Mesendoderm (in vitro differentiated cells): ENCODE measurements around the gene IPMK.

Experiments used
- DNase-seq: peaks from one replicate; pipeline ENCODE4 v3.0.0; 2013
- H2AK5ac ChIP-seq: 2 replicates; pipeline ENCODE4 v1.6.1; 2013; ENCODE audit warnings: low read length, inconsistent platforms
- H2BK120ac ChIP-seq: 2 replicates; pipeline ENCODE4 v1.6.1; 2013; ENCODE audit warnings: low read depth, mild to moderate bottlenecking, low read length, moderate library complexity, mixed read lengths
- H2BK15ac ChIP-seq: replicated peaks from 2 replicates; pipeline ENCODE4 v1.6.1; 2013; ENCODE audit warnings: low read depth, mild to moderate bottlenecking, moderate library complexity
- H2BK5ac ChIP-seq: 2 replicates; pipeline ENCODE4 v1.6.1; 2013; ENCODE audit warnings: low read length, inconsistent platforms
- H3K18ac ChIP-seq: 2 replicates; pipeline ENCODE4 v1.6.1; 2013; ENCODE audit warnings: mild to moderate bottlenecking, low read length, mixed read lengths
- H3K23ac ChIP-seq: one replicate; pipeline ENCODE4 v1.6.1; 2013; ENCODE audit warnings: low read length
- H3K27ac ChIP-seq: 2 replicates; pipeline ENCODE4 v1.5.1; 2013; ENCODE audit warnings: low read depth, mild to moderate bottlenecking, inconsistent platforms, low read length, moderate library complexity
- H3K27me3 ChIP-seq: 2 replicates; pipeline ENCODE4 v1.6.1; 2013; ENCODE audit warnings: low read length, control low read depth, mild to moderate bottlenecking, inconsistent platforms; ENCODE audit not compliant: insufficient read depth, poor library complexity
- H3K36me3 ChIP-seq: 2 replicates; pipeline ENCODE4 v1.6.1; 2013; ENCODE audit warnings: low read length, inconsistent platforms; ENCODE audit not compliant: control insufficient read depth, insufficient read depth
- H3K4ac ChIP-seq: one replicate; pipeline ENCODE4 v1.6.1; 2013; ENCODE audit warnings: low read depth, mild to moderate bottlenecking, low read length, moderate library complexity
- H3K4me1 ChIP-seq: 2 replicates; pipeline ENCODE4 v1.6.1; 2013; ENCODE audit warnings: low read depth, low read length, inconsistent platforms; ENCODE audit not compliant: control insufficient read depth
- H3K4me2 ChIP-seq: 2 replicates; pipeline ENCODE4 v1.6.1; 2013; ENCODE audit warnings: low read length
- H3K4me3 ChIP-seq: 2 replicates; pipeline ENCODE4 v1.5.1; 2013; ENCODE audit warnings: mild to moderate bottlenecking, low read length
- H3K56ac ChIP-seq: one replicate; pipeline ENCODE4 v1.6.1; 2013; ENCODE audit warnings: low read length
- H3K79me1 ChIP-seq: 2 replicates; pipeline ENCODE4 v1.6.1; 2013; ENCODE audit warnings: low read length, inconsistent platforms
- H3K79me2 ChIP-seq: 2 replicates; pipeline ENCODE4 v1.6.1; 2013; ENCODE audit warnings: mild to moderate bottlenecking, low read length; ENCODE audit not compliant: control insufficient read depth, insufficient read depth
- H3K9ac ChIP-seq: 2 replicates; pipeline ENCODE4 v1.6.1; 2013; ENCODE audit warnings: low read length, inconsistent platforms
- H4K5ac ChIP-seq: one replicate; pipeline ENCODE4 v1.6.1; 2013; ENCODE audit warnings: low read length
- H4K8ac ChIP-seq: one replicate; pipeline ENCODE4 v1.6.1; 2013; ENCODE audit warnings: low read depth, mild to moderate bottlenecking, control low read depth, low read length, moderate library complexity
- WGBS: extraction: QIAGEN DNeasy Blood & Tissue Kit; methylation state at CpG from one replicate; pipeline ENCODE4 v1.1.7; 2013; ENCODE audit warnings: low lambda C conversion rate, missing lambda C conversion rate; ENCODE audit not compliant: insufficient coverage; ENCODE audit errors: extremely low coverage; 5-methylcytosine and 5-hydroxymethylcytosine counted together

Gene IPMK

DNA sequence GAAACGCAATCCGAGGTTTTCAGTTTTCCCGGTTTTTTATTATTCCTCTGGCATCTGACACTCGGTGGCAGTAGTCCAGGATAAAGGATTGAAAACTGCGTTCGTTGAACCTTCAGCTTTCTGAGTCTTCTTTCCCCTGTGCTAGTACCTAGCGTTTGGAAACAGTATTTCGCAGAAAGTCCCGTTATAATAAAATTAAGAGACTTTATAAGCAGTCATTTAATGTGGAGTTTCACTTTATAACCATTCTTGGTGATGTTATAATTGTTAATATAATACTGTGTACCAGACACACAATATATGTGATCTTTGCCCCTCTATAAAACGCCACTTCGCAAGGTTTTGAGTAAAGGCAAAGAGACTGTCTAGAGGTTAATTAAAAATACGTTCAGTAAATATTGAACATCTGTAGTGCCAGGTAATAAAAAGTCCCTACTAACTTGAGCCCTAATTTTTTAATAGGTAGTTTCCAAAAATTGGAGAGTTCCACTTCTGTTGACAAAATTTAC is 2.1 kb upstream of the IPMK start:
- no peak overlapping the region for H3K18ac ChIP-seq
- WGBS, result no CpG with 5 or more reads among the region's 12 CpGs
- peak overlapping the region; percentile 69 for H3K9ac ChIP-seq
- peak overlapping the region; percentile 95 for H3K56ac ChIP-seq
- peaks cover 2% of the 10 kb centered on the region for H3K79me1 ChIP-seq
- H2BK15ac ChIP-seq, result no peak overlapping the region
- H3K4me1 ChIP-seq, result no peaks in the 10 kb centered on the region
- H3K23ac ChIP-seq, result no peak overlapping the region
- no peak overlapping the region for H4K5ac ChIP-seq
- no peak overlapping the region for H3K27ac ChIP-seq
- H3K4me2 ChIP-seq, result peak overlapping the region; percentile 79
- H3K79me2 ChIP-seq, result peaks cover 10% of the 10 kb centered on the region
- no peak overlapping the region for H2AK5ac ChIP-seq
- no peak overlapping the region for H2BK5ac ChIP-seq
- peak overlapping the region; percentile 71 for H3K4me3 ChIP-seq
- no peak overlapping the region for H2BK120ac ChIP-seq
- no peak for DNase-seq
- no peaks in the 10 kb centered on the region for H3K36me3 ChIP-seq
- no peaks in the 10 kb centered on the region for H3K27me3 ChIP-seq
- H3K4ac ChIP-seq, result no peak overlapping the region
- H4K8ac ChIP-seq, result no peak overlapping the region

DNA sequence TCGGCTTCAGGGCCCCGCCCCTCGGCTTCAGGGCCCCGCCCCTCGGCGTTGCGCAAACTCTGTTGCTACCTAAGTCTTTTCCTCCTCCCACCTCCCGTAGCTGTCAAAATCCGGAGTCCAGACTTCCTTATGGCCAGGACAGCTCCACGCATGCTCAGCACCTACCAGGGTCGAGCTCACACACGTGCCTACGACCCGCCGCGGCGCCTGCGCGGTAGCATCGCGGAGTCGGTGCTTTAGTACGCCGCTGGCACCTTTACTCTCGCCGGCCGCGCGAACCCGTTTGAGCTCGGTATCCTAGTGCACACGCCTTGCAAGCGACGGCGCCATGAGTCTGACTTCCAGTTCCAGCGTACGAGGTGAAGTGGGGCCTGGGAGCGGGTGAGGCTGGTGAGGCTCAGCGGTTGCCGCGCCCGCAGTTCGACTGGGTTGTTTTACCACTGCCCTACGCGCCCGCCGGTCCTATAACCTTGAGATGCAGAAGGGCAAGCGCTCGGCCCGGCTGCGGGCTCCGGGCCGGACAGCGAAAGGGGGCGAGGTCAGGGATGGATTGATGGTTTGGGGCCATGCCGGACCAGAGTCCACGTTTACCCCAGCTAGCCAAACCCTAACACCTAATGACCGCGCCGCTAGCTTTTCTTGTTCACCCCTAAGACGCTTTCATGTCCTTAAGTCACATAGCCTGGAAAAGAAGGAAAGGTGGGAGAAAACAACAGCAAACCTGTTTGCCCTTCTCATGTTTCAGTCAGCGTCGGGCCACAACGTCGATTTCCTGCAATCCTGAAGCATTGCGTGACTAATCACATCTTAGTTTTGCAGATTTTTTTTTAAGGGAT is 1.5 kb upstream of the IPMK start, which contains the start of gene CISD1:
CISD1 (plus strand) TSS at position 217 of the 836 bp plus-strand sequence; CDS start at position 329, 112 bp downstream.
- no peak within 1 kb of the TSS for H2BK120ac ChIP-seq
- H3K27ac ChIP-seq, result peak within 1 kb of the TSS; percentile 82
- no peak within 1 kb of the TSS for H3K23ac ChIP-seq
- no CpG with 5 or more reads among the region's 66 CpGs for WGBS
- no peak within 1 kb of the TSS for H4K8ac ChIP-seq
- peak within 1 kb of the TSS; percentile 71 for H3K4me3 ChIP-seq
- DNase-seq, result peak; percentile 100
- peaks cover 10% of the 10 kb centered on the region for H3K79me2 ChIP-seq
- peak within 1 kb of the TSS; percentile 41 for H2BK5ac ChIP-seq
- H3K79me1 ChIP-seq, result no peaks in the 10 kb centered on the region
- no peaks in the 10 kb centered on the region for H3K4me1 ChIP-seq
- H2BK15ac ChIP-seq, result no peak within 1 kb of the TSS
- H3K36me3 ChIP-seq, result no peaks in the 10 kb centered on the region
- H3K56ac ChIP-seq, result peak within 1 kb of the TSS; percentile 95
- H3K4ac ChIP-seq, result peak within 1 kb of the TSS; percentile 48
- peak within 1 kb of the TSS; percentile 86 for H3K4me2 ChIP-seq
- H3K9ac ChIP-seq, result peak within 1 kb of the TSS; percentile 82
- H4K5ac ChIP-seq, result no peak within 1 kb of the TSS
- no peak within 1 kb of the TSS for H2AK5ac ChIP-seq
- no peaks in the 10 kb centered on the region for H3K27me3 ChIP-seq
- H3K18ac ChIP-seq, result peak within 1 kb of the TSS; percentile 40

DNA sequence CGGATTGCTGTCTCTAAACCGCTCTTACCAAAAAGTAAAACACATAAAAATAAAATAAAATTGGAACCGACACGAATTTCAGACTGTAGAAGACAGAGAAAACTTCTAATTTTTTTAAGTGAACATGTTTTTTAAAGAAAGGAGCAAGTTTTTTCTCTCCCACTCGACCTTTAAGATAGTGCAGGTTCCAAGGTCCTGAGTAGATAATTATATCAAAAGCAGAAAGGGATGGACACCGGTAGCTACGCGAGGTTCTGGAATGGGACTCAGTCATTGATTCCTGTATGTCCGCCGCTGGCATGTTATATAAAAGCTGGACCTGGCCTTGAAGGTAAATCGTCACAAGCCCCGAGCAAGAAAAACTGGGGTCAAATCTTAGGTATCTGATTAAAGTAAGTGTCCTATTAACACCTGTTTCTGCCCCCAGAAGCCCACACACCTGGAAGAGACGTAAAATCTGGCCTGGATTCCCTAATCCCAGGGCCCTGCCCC is 806 bp upstream of the IPMK start:
- H3K79me1 ChIP-seq, result peaks cover under 1% of the 10 kb centered on the region
- H3K56ac ChIP-seq, result peak overlapping the region; percentile 89
- H2BK5ac ChIP-seq, result no peak overlapping the region
- peak overlapping the region; percentile 63 for H3K4me3 ChIP-seq
- no peak overlapping the region for H4K5ac ChIP-seq
- WGBS, result no CpG with 5 or more reads among the region's 13 CpGs
- no peak for DNase-seq
- H3K4ac ChIP-seq, result no peak overlapping the region
- no peak overlapping the region for H2AK5ac ChIP-seq
- peak overlapping the region; percentile 4 for H3K27ac ChIP-seq
- H3K18ac ChIP-seq, result no peak overlapping the region
- no peak overlapping the region for H2BK120ac ChIP-seq
- H4K8ac ChIP-seq, result no peak overlapping the region
- H3K4me1 ChIP-seq, result no peaks in the 10 kb centered on the region
- H3K79me2 ChIP-seq, result peaks cover 12% of the 10 kb centered on the region
- H3K23ac ChIP-seq, result no peak overlapping the region
- peak overlapping the region; percentile 86 for H3K4me2 ChIP-seq
- H3K36me3 ChIP-seq, result no peaks in the 10 kb centered on the region
- no peak overlapping the region for H2BK15ac ChIP-seq
- peak overlapping the region; percentile 82 for H3K9ac ChIP-seq
- H3K27me3 ChIP-seq, result no peaks in the 10 kb centered on the region

DNA sequence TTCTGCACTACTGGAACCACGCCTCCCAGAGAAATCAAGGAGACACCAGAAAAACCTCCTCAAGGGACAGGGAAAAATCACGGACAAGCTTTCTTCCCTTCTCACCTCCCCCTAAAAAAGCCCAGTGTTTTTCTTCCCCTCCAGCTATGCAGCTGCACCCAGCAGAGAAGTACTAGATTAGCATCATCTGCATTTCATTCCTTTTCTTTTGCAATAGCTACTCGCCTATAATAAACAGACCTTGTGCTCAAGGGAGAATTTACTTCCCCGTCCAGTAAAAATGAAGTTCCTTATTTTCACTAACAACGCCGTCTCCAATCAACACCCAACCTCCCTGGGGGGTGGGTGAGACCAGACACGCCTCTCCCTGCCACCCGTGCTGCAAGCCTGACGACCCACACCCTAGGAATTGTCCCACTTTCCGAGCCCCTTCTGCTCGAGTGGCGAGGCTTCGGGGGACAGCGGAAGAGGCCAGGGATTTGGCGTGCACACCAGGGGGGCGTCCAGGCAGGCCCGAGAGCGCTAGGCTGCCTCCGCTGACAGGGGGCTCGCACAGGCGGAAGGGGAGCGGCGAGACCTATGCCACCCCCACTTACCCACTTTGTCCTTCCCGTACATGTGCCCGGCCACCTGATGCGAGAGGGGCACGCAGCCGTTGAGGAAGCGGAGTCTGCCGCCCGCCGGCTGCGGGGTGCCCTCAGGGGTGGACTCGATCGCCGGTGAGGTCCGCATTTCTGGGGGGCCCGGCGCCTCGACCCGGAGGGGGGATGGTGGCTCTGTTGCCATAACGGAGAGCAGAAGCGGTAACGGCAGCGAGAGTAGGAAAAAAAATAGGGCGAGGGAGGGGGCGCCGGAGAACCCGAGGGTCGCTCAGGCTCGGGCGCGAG is 625 bp downstream of the IPMK start:
- peak overlapping the region; percentile 81 for H3K27ac ChIP-seq
- H3K4me3 ChIP-seq, result peak overlapping the region; percentile 72
- peak overlapping the region; percentile 97 for H3K23ac ChIP-seq
- H3K4ac ChIP-seq, result no peak overlapping the region
- H3K79me1 ChIP-seq, result peaks cover 2% of the 10 kb centered on the region
- H3K9ac ChIP-seq, result peak overlapping the region; percentile 79
- H3K36me3 ChIP-seq, result no peaks in the 10 kb centered on the region
- no peak overlapping the region for H4K8ac ChIP-seq
- no peaks in the 10 kb centered on the region for H3K27me3 ChIP-seq
- H3K4me2 ChIP-seq, result peak overlapping the region; percentile 74
- no peak overlapping the region for H2AK5ac ChIP-seq
- peak overlapping the region; percentile 73 for H2BK5ac ChIP-seq
- no peak overlapping the region for H2BK120ac ChIP-seq
- H3K18ac ChIP-seq, result peak overlapping the region; percentile 91
- H3K56ac ChIP-seq, result peak overlapping the region; percentile 96
- no peak overlapping the region for H4K5ac ChIP-seq
- peaks cover 18% of the 10 kb centered on the region for H3K79me2 ChIP-seq
- WGBS, result no CpG with 5 or more reads among the region's 53 CpGs
- H2BK15ac ChIP-seq, result no peak overlapping the region
- peak; percentile 60 for DNase-seq
- H3K4me1 ChIP-seq, result no peaks in the 10 kb centered on the region

DNA sequence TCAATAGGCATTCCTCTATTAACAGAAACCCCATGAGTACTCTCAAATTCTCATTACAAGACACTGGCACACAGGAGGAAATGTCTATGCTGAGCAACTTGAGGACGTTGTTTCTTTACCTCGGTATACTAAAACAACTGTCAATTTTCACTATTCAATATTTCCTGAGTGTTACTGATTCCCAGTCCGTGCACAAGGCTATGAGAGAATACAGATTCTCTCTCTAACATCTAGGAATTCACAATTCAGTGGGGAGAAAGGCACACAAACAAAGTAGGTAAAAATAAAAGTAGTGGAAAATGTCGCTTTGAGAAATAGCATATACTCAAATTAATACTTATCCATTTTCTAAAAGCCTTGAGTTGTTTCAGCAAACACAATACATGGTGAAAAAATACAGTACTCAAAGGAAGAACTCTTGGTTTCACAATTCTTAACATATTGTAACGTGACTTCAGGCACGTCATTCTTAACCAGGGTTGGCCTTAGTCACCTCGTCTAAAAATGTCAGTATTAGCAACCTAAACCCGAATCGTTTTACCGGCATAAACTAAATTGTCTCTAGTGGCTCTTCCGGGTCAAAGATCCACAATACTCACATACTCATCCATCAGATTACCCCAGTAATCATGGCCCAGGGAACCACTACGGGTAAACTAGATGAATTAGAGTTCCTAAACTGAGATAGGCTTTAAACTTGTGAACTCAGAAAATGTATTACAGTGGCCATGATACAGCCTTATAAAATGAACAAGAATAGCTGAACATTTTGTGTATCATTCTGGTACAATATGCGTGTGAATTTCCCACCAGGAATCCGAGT is 1.5 kb downstream of the IPMK start:
- no peak overlapping the region for H2AK5ac ChIP-seq
- H3K4ac ChIP-seq, result no peak overlapping the region
- H2BK15ac ChIP-seq, result no peak overlapping the region
- H3K27ac ChIP-seq, result peak overlapping the region; percentile 20
- H3K9ac ChIP-seq, result peak overlapping the region; percentile 79
- H2BK120ac ChIP-seq, result no peak overlapping the region
- DNase-seq, result peak; percentile 30
- H3K27me3 ChIP-seq, result no peaks in the 10 kb centered on the region
- H3K4me3 ChIP-seq, result peak overlapping the region; percentile 72
- peak overlapping the region; percentile 72 for H3K56ac ChIP-seq
- H3K4me1 ChIP-seq, result no peaks in the 10 kb centered on the region
- no peaks in the 10 kb centered on the region for H3K36me3 ChIP-seq
- peaks cover 18% of the 10 kb centered on the region for H3K79me2 ChIP-seq
- no CpG with 5 or more reads among the region's 14 CpGs for WGBS
- no peak overlapping the region for H3K23ac ChIP-seq
- peaks cover 2% of the 10 kb centered on the region for H3K79me1 ChIP-seq
- H2BK5ac ChIP-seq, result no peak overlapping the region
- no peak overlapping the region for H3K18ac ChIP-seq
- no peak overlapping the region for H4K5ac ChIP-seq
- peak overlapping the region; percentile 74 for H3K4me2 ChIP-seq
- H4K8ac ChIP-seq, result no peak overlapping the region
